ENCODE results near the gene EGFLAM.

EGFLAM gene

GRCh38 chr5:38381361-38381760, 123.0 kb downstream of the EGFLAM start:
- H3K27ac Mint-ChIP-seq = no peak overlapping the region
- no peaks in the 10 kb centered on the region for H3K4me1 Mint-ChIP-seq
- peaks cover 43 to 50% of the 10 kb centered on the region in 2 donors for H3K27me3 Mint-ChIP-seq
- ATAC-seq (replicated peaks) (no peak), DNase-seq (no peak)
- no peak overlapping the region for H3K4me3 Mint-ChIP-seq
- no peaks in the 10 kb centered on the region for H3K9me3 Mint-ChIP-seq
- no peaks in the 10 kb centered on the region for H3K36me3 Mint-ChIP-seq

GRCh38 chr5:38382898-38383297, 124.5 kb downstream of the EGFLAM start:
- peaks cover 32 to 38% of the 10 kb centered on the region in 2 donors for H3K27me3 Mint-ChIP-seq
- no peaks in the 10 kb centered on the region for H3K4me1 Mint-ChIP-seq
- H3K36me3 Mint-ChIP-seq = no peaks in the 10 kb centered on the region
- H3K4me3 Mint-ChIP-seq = no peak overlapping the region
- H3K9me3 Mint-ChIP-seq = no peaks in the 10 kb centered on the region
- H3K27ac Mint-ChIP-seq = no peak overlapping the region
- peak; percentile 89 to 91 for ATAC-seq (replicated peaks)
- DNase-seq = peak; percentile 21

DNA sequence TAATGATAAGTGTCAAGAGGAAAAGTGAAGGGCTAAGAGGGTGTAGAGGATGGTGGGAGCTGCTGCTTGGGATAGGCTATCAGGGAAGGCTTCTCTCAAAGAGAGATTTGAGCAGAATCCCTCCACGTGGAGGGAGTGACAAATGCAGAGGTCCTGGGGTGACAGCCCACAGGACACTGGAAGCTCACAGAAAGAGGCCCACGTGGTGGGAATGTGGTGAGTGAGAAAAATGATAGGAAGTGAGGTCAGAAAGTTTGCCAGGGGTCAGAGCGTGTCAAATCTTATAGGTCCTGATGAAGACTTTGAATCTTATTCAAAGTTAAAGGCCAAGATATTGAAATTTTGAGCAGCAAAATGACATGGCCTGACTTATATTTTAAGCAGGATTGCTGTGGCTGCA, 125.3 kb downstream of the EGFLAM start:
- Mint-ChIP-seq H3K9me3 (no peaks in the 10 kb centered on the region), H3K4me1 (no peaks in the 10 kb centered on the region), H3K27me3 (peaks cover 26 to 32% of the 10 kb centered on the region in 2 donors), H3K36me3 (no peaks in the 10 kb centered on the region), H3K4me3 (no peak overlapping the region), H3K27ac (no peak overlapping the region)
- ATAC-seq (replicated peaks) (no peak), DNase-seq (no peak)

DNA sequence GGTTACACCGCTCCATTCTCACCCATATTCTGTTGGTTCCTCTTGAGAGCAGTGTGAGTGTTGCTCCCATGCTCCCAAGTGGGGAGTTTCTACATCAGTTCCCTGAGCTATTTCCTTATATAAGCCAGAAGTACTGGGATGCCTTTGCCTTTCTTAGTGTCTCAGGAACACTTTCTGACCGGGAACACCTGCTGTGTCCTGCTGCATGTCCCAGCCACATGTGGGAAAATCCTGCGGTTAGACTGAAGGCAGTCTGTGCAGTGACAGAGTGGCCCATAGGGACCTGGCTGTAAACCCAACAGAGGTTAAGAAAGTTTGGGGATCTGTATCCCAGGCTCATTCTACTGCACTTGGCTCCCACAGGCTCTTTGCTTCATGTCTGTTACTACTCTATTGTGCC, 126.0 kb downstream of the EGFLAM start:
- H3K9me3 Mint-ChIP-seq = no peaks in the 10 kb centered on the region
- no peaks in the 10 kb centered on the region for H3K36me3 Mint-ChIP-seq
- DNase-seq (no peak), ATAC-seq (replicated peaks) (no peak)
- H3K4me1 Mint-ChIP-seq = no peaks in the 10 kb centered on the region
- peaks cover 19 to 25% of the 10 kb centered on the region in 2 donors for H3K27me3 Mint-ChIP-seq
- no peak overlapping the region for H3K27ac Mint-ChIP-seq
- no peak overlapping the region for H3K4me3 Mint-ChIP-seq

GRCh38 chr5:38387161-38387560, 128.8 kb downstream of the EGFLAM start:
- Mint-ChIP-seq H3K36me3 (no peaks in the 10 kb centered on the region), H3K27me3 (peaks cover 8 to 16% of the 10 kb centered on the region in 2 donors), H3K9me3 (peaks cover 0 to 3% of the 10 kb centered on the region in 2 donors), H3K4me3 (no peak overlapping the region), H3K4me1 (no peaks in the 10 kb centered on the region), H3K27ac (no peak overlapping the region)
- ATAC-seq (replicated peaks) (no peak), DNase-seq (no peak)

GRCh38 chr5:38393636-38394035, 135.3 kb downstream of the EGFLAM start:
- no peak for ATAC-seq (replicated peaks)
- Mint-ChIP-seq H3K27me3 (peaks cover 4 to 10% of the 10 kb centered on the region in 2 donors), H3K27ac (no peak overlapping the region), H3K36me3 (no peaks in the 10 kb centered on the region), H3K4me3 (no peak overlapping the region), H3K4me1 (no peaks in the 10 kb centered on the region), H3K9me3 (peaks cover 0 to 4% of the 10 kb centered on the region in 2 donors)
- DNase-seq = no peak

GRCh38 chr5:38396766-38397165, 138.4 kb downstream of the EGFLAM start:
- Mint-ChIP-seq H3K36me3 (no peaks in the 10 kb centered on the region), H3K4me1 (no peaks in the 10 kb centered on the region), H3K9me3 (peaks cover 3 to 4% of the 10 kb centered on the region in 2 donors), H3K27ac (no peak overlapping the region), H3K27me3 (peaks cover 12 to 28% of the 10 kb centered on the region in 2 donors), H3K4me3 (no peak overlapping the region)
- DNase-seq = no peak
- no peak for ATAC-seq (replicated peaks)

GRCh38 chr5:38400365-38400764, 142.0 kb downstream of the EGFLAM start:
- DNase-seq (no peak), ATAC-seq (replicated peaks) (no peak)
- no peaks in the 10 kb centered on the region for H3K4me1 Mint-ChIP-seq
- H3K9me3 Mint-ChIP-seq = peaks cover 0 to 4% of the 10 kb centered on the region in 2 donors
- peaks cover 16 to 30% of the 10 kb centered on the region in 2 donors for H3K27me3 Mint-ChIP-seq
- no peak overlapping the region for H3K4me3 Mint-ChIP-seq
- no peak overlapping the region for H3K27ac Mint-ChIP-seq
- no peaks in the 10 kb centered on the region for H3K36me3 Mint-ChIP-seq

DNA sequence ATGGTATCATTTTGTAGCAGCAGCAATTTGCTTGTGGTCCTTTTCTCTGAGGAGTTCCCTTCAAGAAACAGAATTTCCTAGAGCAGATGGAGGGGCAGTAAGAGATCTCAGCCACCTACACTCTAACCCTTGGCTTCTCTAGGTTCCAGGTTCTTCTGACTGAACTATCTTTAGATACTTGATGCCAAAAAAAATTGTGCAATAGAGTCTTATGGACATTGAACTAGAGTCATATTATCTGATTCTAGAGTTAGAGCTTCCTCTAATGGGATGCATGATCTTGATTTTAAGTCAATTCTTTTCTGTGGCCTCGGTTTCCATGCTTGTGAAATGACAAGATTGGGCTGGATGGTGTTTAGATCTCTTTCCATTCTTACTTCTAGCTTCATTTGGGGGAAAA, 142.8 kb downstream of the EGFLAM start:
- Mint-ChIP-seq H3K9me3 (peaks cover 3 to 4% of the 10 kb centered on the region in 2 donors), H3K4me1 (no peaks in the 10 kb centered on the region), H3K27ac (no peak overlapping the region), H3K36me3 (no peaks in the 10 kb centered on the region), H3K27me3 (peaks cover 20 to 28% of the 10 kb centered on the region in 2 donors), H3K4me3 (no peak overlapping the region)
- ATAC-seq (replicated peaks) = no peak
- DNase-seq = no peak

- Mint-ChIP-seq H3K9me3 (peaks cover 3 to 4% of the 10 kb centered on the region in 2 donors), H3K27me3 (peaks cover 17 to 34% of the 10 kb centered on the region in 2 donors), H3K4me1 (no peaks in the 10 kb centered on the region), H3K36me3 (no peaks in the 10 kb centered on the region), H3K4me3 (no peak overlapping the region), H3K27ac (no peak overlapping the region)
- ATAC-seq (replicated peaks) = no peak
- DNase-seq = no peak
Observed at GRCh38 chr5:38403406-38403805, 145.0 kb downstream of the EGFLAM start.

DNA sequence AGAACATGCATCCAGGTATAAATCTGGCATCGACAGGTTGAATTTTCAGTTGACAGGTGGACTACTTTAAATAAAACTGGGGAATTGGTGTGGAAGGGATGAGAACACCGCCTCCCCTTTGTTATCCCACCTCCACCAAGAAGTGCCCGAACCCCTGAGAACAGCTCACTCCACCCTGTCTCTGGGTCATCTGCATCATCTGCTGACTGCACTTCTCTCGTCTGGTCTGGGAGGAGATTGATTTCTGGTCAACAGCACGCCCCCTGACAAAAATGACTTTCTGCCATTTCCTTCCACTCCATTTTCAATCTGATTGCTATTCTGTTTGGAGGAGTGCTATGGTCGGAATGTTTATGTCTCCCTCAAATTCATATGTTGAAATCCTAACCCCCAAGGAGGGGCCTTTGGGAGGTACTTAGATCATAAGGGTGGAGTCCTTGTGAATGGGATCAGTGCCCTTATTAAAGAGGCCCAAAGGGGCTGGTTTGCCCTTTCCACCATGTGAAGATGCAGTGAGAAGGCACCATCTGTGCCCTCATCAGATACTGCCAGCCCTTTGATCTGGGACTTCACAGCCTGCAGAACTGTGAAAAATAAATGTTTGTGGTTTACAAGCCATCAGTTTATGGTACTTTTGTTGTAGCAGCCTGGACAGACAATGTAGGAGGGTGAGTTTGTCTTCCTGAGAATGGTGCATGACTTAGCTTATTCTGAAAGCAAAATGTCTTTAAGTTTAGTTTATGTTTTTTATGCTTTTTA, 145.7 kb downstream of the EGFLAM start:
- no peak overlapping the region for H3K4me3 Mint-ChIP-seq
- H3K27me3 Mint-ChIP-seq = peaks cover 13 to 34% of the 10 kb centered on the region in 2 donors
- peaks cover 3 to 4% of the 10 kb centered on the region in 2 donors for H3K9me3 Mint-ChIP-seq
- DNase-seq (no peak), ATAC-seq (replicated peaks) (no peak)
- H3K4me1 Mint-ChIP-seq = no peaks in the 10 kb centered on the region
- H3K27ac Mint-ChIP-seq = no peak overlapping the region
- H3K36me3 Mint-ChIP-seq = no peaks in the 10 kb centered on the region

- H3K36me3 Mint-ChIP-seq = no peaks in the 10 kb centered on the region
- DNase-seq (no peak), ATAC-seq (replicated peaks) (no peak)
Observed at GRCh38 chr5:38404667-38405276, 146.4 kb downstream of the EGFLAM start.

DNA sequence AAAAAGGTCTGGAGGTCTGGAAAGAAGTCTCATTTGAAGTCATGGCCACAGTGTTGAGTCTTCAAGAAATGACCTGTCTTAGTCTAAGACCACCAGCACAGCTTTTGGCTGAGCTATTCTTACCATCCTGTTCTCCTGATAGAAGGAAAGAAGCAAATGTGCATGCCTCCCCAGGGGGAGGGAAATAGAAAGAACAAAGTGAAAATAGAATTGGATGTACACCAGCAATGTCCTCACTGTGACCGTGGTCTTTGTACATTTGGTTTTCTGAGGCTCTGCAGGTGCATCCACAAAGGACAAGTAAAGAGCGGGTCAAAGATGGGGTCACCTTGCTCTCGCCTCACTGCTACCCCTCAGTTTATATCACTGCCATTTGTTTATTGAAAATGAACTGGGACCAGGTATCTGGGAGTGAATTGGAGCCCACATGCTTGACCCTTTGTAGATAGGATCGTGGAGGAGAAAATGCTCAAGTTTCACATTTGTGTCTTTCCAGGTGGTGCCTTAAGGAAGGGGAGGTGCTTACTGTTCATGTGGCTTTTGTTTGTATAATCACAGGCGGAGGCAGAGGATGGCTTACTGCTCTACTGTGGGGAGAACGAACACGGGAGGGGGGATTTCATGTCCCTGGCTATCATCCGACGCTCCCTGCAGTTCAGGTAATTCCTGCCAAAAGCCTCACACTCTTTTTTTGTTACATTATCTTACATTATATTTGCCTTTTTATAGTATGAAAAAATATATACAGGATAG, 150.3 kb downstream of the EGFLAM start:
- Mint-ChIP-seq H3K27me3 (peaks cover 4 to 23% of the 10 kb centered on the region in 2 donors), H3K36me3 (no peaks in the 10 kb centered on the region), H3K27ac (no peak overlapping the region), H3K9me3 (peaks cover 1 to 3% of the 10 kb centered on the region in 2 donors), H3K4me1 (no peaks in the 10 kb centered on the region), H3K4me3 (no peak overlapping the region)
- ATAC-seq (replicated peaks) = no peak
- no peak for DNase-seq

More at GRCh38 chr5:38404667-38405276, 146.4 kb downstream of the EGFLAM start:
- Mint-ChIP-seq H3K9me3 (peaks cover 3 to 4% of the 10 kb centered on the region in 2 donors), H3K27ac (no peak overlapping the region), H3K27me3 (peaks cover 13 to 34% of the 10 kb centered on the region in 2 donors), H3K4me3 (no peak overlapping the region), H3K4me1 (no peaks in the 10 kb centered on the region)

DNA sequence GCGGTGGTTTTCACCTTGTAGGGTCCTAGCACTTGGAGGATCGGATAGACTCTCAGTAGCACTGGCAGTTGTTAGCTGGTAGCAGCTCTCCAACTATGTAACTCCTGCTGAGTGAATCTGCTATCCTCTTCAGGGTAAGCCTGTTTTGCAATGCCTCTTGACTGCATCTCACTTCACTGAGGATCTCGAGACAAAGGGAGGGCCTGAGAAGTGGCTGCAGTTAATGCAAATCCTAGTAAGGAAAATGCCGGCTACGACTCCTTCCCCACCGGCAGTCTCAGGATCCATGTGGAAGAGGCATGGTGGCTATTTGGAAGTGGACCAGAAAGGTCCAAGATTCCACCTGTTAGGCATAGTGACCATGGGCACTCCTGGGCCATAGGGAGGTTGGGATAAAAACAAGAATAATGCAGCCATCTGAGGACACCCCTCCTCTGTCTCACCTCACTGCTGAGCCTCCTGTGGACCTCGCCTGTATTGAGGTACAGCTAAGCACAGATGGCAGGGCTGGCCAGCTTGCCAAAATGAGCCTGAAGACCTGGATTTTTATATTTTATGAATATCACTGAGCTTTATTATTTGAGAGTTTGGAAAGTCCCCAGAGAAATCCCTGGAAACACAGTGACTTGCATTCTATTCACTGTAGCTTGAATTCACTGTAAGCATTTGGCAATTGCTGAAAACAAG, 152.1 kb downstream of the EGFLAM start:
- Mint-ChIP-seq H3K27ac (no peak overlapping the region), H3K9me3 (peaks cover 0 to 3% of the 10 kb centered on the region in 2 donors), H3K27me3 (peaks cover 8 to 34% of the 10 kb centered on the region in 2 donors), H3K4me1 (no peaks in the 10 kb centered on the region), H3K36me3 (no peaks in the 10 kb centered on the region), H3K4me3 (no peak overlapping the region)
- ATAC-seq (replicated peaks) (no peak), DNase-seq (no peak)

Measured in stimulated activated naive B cell treated with anti-CD40 and anti-IgM and Interleukin-4, amounts not matched to agents 10 μg/mL and 1 μg/mL and 100 μg/mL, for 72 hours (primary cell).